Loucy (cell line): Measurements from ENCODE around the gene TRIO.

Source experiments
- H2AFZ ChIP-seq: fragments of 200-600 bp; sonication (generic); 2 replicates; pipeline ENCODE4 v1.6.0; 2016; ENCODE audit warnings: antibody characterized with exemption, mild to moderate bottlenecking, low read length, moderate library complexity
- H3F3A ChIP-seq: fragments of 200-600 bp; 2 replicates; pipeline ENCODE4 v1.6.0; 2016; ENCODE audit warnings: antibody characterized with exemption, low read depth, mild to moderate bottlenecking
- H3K27me3 ChIP-seq: fragments of 200-600 bp; sonication (generic); 2 replicates; pipeline ENCODE4 v1.6.1; 2014; ENCODE audit warnings: low read length, mild to moderate bottlenecking; ENCODE audit not compliant: insufficient read depth, poor library complexity, severe bottlenecking
- H3K36me3 ChIP-seq: fragments of 200-600 bp; sonication (generic); 2 replicates; pipeline ENCODE4 v1.6.1; 2016; ENCODE audit warnings: low read length; ENCODE audit not compliant: insufficient read depth
- H3K4me1 ChIP-seq: fragments of 200-600 bp; sonication (generic); 2 replicates; pipeline ENCODE4 v1.5.1; 2014; ENCODE audit warnings: low read length, mild to moderate bottlenecking; ENCODE audit not compliant: insufficient read depth, poor library complexity, severe bottlenecking
- H3K4me2 ChIP-seq: fragments of 200-600 bp; sonication (generic); 2 replicates; pipeline ENCODE4 v1.6.0; 2014; ENCODE audit warnings: antibody characterized with exemption, low read length, low read depth, mild to moderate bottlenecking; ENCODE audit not compliant: poor library complexity, severe bottlenecking
- H3K4me3 ChIP-seq: fragments of 200-600 bp; sonication (generic); 2 replicates; pipeline ENCODE4 v1.5.1; 2014; ENCODE audit warnings: low read length, mild to moderate bottlenecking, mixed read lengths; ENCODE audit not compliant: poor library complexity, severe bottlenecking
- H3K79me2 ChIP-seq: fragments of 200-600 bp; sonication (generic); 2 replicates; pipeline ENCODE4 v1.6.1; 2014; ENCODE audit warnings: low read length; ENCODE audit not compliant: insufficient read depth
- H3K9ac ChIP-seq: fragments of 200-600 bp; sonication (generic); 2 replicates; pipeline ENCODE4 v1.6.0; 2014; ENCODE audit warnings: mild to moderate bottlenecking, low read depth, low read length, moderate library complexity; ENCODE audit not compliant: poor library complexity, severe bottlenecking
- H3K9me2 ChIP-seq: fragments of 200-600 bp; sonication (generic); replicated peaks from 2 replicates; pipeline ENCODE4 v1.6.1; 2016; ENCODE audit warnings: low read depth, low read length, mixed read lengths
- H3K9me3 ChIP-seq: fragments of 200-600 bp; sonication (generic); 2 replicates; pipeline ENCODE4 v1.6.1; 2014; ENCODE audit warnings: mild to moderate bottlenecking, antibody characterized with exemption, low read length, low read depth; ENCODE audit not compliant: insufficient read depth
- H4K20me1 ChIP-seq: fragments of 200-600 bp; sonication (generic); 2 replicates; pipeline ENCODE4 v1.6.0; 2014; ENCODE audit warnings: antibody characterized with exemption, low read length, mild to moderate bottlenecking; ENCODE audit not compliant: insufficient read depth, poor library complexity, severe bottlenecking
- CTCF ChIP-seq: fragments of 200-600 bp; sonication (generic); conservative IDR thresholded peaks from 2 replicates; pipeline ENCODE4 v1.5.1; 2014; ENCODE audit warnings: mild to moderate bottlenecking, antibody characterized with exemption, low read length
- EZH2phosphoT487 ChIP-seq: fragments of 200-600 bp; IDR thresholded peaks from 2 replicates; pipeline ENCODE4 v1.6.1; 2018; ENCODE audit warnings: antibody characterized with exemption, mild to moderate bottlenecking, moderate library complexity, borderline replicate concordance

TRIO gene

GRCh38 chr5:14491015-14491915 lies 348.1 kb downstream of the TRIO start:
- H3K9me3 ChIP-seq: no peaks in the 10 kb centered on the region
- no peaks in the 10 kb centered on the region for H3K27me3 ChIP-seq
- no peaks in the 10 kb centered on the region for H3F3A ChIP-seq
- peak overlapping the region; percentile 18 for H3K4me2 ChIP-seq
- H3K4me1 ChIP-seq: peaks cover 31% of the 10 kb centered on the region
- H3K36me3 ChIP-seq: peaks cover 11% of the 10 kb centered on the region; the same call in 1 of the 2 replicates
- H2AFZ ChIP-seq: no peak overlapping the region
- no peaks in the 10 kb centered on the region for H3K9me2 ChIP-seq
- no peaks in the 10 kb centered on the region for H4K20me1 ChIP-seq
- no peaks in the 10 kb centered on the region for H3K79me2 ChIP-seq
- no peak for TF ChIP-seq EZH2phosphoT487
- no peak for TF ChIP-seq CTCF
- H3K4me3 ChIP-seq: no peak overlapping the region
- no peak overlapping the region for H3K9ac ChIP-seq

GRCh38 chr5:14492331-14492964 lies 349.3 kb downstream of the TRIO start:
- Histone ChIP-seq H3K9me2 (no peaks in the 10 kb centered on the region), H3K4me2 (no peak overlapping the region), H3K27me3 (no peaks in the 10 kb centered on the region), H3K36me3 (peaks cover 13% of the 10 kb centered on the region; the same call in 1 of the 2 replicates), H3K4me1 (peaks cover 31% of the 10 kb centered on the region), H3K9me3 (no peaks in the 10 kb centered on the region), H3K79me2 (no peaks in the 10 kb centered on the region), H4K20me1 (no peaks in the 10 kb centered on the region), H3K9ac (no peak overlapping the region), H3K4me3 (no peak overlapping the region), H2AFZ (no peak overlapping the region), H3F3A (no peaks in the 10 kb centered on the region)
- TF ChIP-seq EZH2phosphoT487 (no peak), CTCF (no peak)

- Histone ChIP-seq H3K9me3 (no peaks in the 10 kb centered on the region), H3K36me3 (peaks cover 27% of the 10 kb centered on the region; the same call in 1 of the 2 replicates), H3K27me3 (no peaks in the 10 kb centered on the region), H3K9me2 (no peaks in the 10 kb centered on the region), H3K4me3 (no peak overlapping the region), H2AFZ (no peak overlapping the region), H3K4me2 (no peak overlapping the region), H4K20me1 (no peaks in the 10 kb centered on the region), H3K79me2 (no peaks in the 10 kb centered on the region), H3F3A (no peaks in the 10 kb centered on the region), H3K9ac (no peak overlapping the region), H3K4me1 (peaks cover 9% of the 10 kb centered on the region)
- no peak for TF ChIP-seq EZH2phosphoT487
- TF ChIP-seq CTCF: no peak
These were observed 352.2 kb downstream of the TRIO start for GRCh38 chr5:14495301-14495700.
